ENCODE measurements around the gene GPR108. TPM values are rescaled to one million over a fixed set of nuclear protein-coding genes. Genes with fewer than 3 reads are reported as not detected.

GPR108 gene
- polyA plus RNA-seq, 1 of the 3 experiments (the other 2 are of a cell fraction), result 54.2 TPM

- TF ChIP-seq REST (IDR thresholded peaks at IDR 0.05; ENCODE audit: low read depth, low read length), result no peak
- no peak for TF ChIP-seq FOXM1 (IDR thresholded peaks at IDR 0.05; ENCODE audit: low read depth)
- no peak for TF ChIP-seq TEAD4 (IDR thresholded peaks at IDR 0.05; ENCODE audit: borderline replicate concordance, insufficient read depth)
- no peak for TF ChIP-seq MAX (IDR thresholded peaks at IDR 0.05; ENCODE audit: low read depth)
Observed at GRCh38 chr19:6712692-6713670, 24.4 kb downstream of the GPR108 start (continued).

GRCh38 chr19:6712231-6712630 lies 25.1 kb downstream of the GPR108 start:
- ChIA-PET POLR2A (no interaction called here), CTCF (no interaction called here)

GRCh38 chr19:6711605-6712004 lies 25.8 kb downstream of the GPR108 start:
- 51% methylated on average over 10 of the region's 10 CpGs for WGBS (ENCODE audit: low lambda C conversion rate)
- H3K9me3 ChIP-seq, result no peaks in the 10 kb centered on the region
- no peaks in the 10 kb centered on the region for H3K36me3 ChIP-seq (replicated peaks in 1 of 2; ENCODE audit: control insufficient read depth in 1 of 2, insufficient read depth in 2 of 2, low read length in 1 of 2)
- H3K4me3 ChIP-seq (ENCODE audit: low read depth in 2 of 2, low read length in 1 of 2), result no peak overlapping the region
- ChIA-PET CTCF (no interaction called here), POLR2A (no interaction called here)
- peaks cover 33% of the 10 kb centered on the region for H3K27me3 ChIP-seq (ENCODE audit: insufficient read depth)
- H3F3A ChIP-seq (replicated peaks; ENCODE audit: insufficient read depth), result peaks cover 6% of the 10 kb centered on the region
- H3K4me2 ChIP-seq, result no peak overlapping the region
- no peak for DNase-seq
- H3K79me2 ChIP-seq (ENCODE audit: insufficient read depth), result no peaks in the 10 kb centered on the region
- H3K9ac ChIP-seq, result no peak overlapping the region
- H4K20me1 ChIP-seq (ENCODE audit: insufficient read depth), result no peaks in the 10 kb centered on the region
- no peak overlapping the region for H3K27ac ChIP-seq (ENCODE audit: low read depth in 2 of 2, low read length in 1 of 2)
- H3K4me1 ChIP-seq (ENCODE audit: control insufficient read depth in 1 of 2, insufficient read depth in 2 of 2, low read depth in 1 of 2, low read length in 1 of 2), result no peaks in the 10 kb centered on the region
- no peak overlapping the region for H2AFZ ChIP-seq (ENCODE audit: low read depth)
- no peaks in the 10 kb centered on the region for H3K9me2 ChIP-seq
- no peak for TF ChIP-seq ELF1 (IDR thresholded peaks at IDR 0.05)
- TF ChIP-seq SIN3A (IDR thresholded peaks at IDR 0.05; ENCODE audit: borderline replicate concordance, low read depth, low read length), result no peak
- no peak for TF ChIP-seq POLR2AphosphoS5 (IDR thresholded peaks at IDR 0.05; ENCODE audit: low read depth, low read length)
- TF ChIP-seq RXRA (IDR thresholded peaks at IDR 0.05; ENCODE audit: borderline replicate concordance, low read depth), result no peak
- TF ChIP-seq REST (IDR thresholded peaks at IDR 0.05; ENCODE audit: low read depth, low read length), result no peak
- no peak for TF ChIP-seq GATA2 (CRISPR knock-in tag; IDR thresholded peaks at IDR 0.05)
- no peak for TF ChIP-seq CHD2 (IDR thresholded peaks at IDR 0.05; ENCODE audit: low read length, partially characterized antibody)
- TF ChIP-seq FOSL2 (IDR thresholded peaks at IDR 0.05; ENCODE audit: borderline replicate concordance, low read depth), result no peak
- TF ChIP-seq MXI1 (IDR thresholded peaks at IDR 0.05; ENCODE audit: low read depth, low read length), result no peak
- TF ChIP-seq FOXJ3 (CRISPR knock-in tag; IDR thresholded peaks at IDR 0.05), result no peak
- no peak for TF ChIP-seq CTCF (IDR thresholded peaks at IDR 0.05)

More at GRCh38 chr19:6712231-6712630, 25.1 kb downstream of the GPR108 start:
- Histone ChIP-seq H3K79me2 (ENCODE audit: insufficient read depth) (no peaks in the 10 kb centered on the region), H3F3A (replicated peaks; ENCODE audit: insufficient read depth) (peaks cover 6% of the 10 kb centered on the region), H3K9me3 (no peaks in the 10 kb centered on the region), H3K4me1 (ENCODE audit: control insufficient read depth in 1 of 2, insufficient read depth in 2 of 2, low read depth in 1 of 2, low read length in 1 of 2) (no peaks in the 10 kb centered on the region), H3K36me3 (replicated peaks in 1 of 2; ENCODE audit: control insufficient read depth in 1 of 2, insufficient read depth in 2 of 2, low read length in 1 of 2) (no peaks in the 10 kb centered on the region), H4K20me1 (ENCODE audit: insufficient read depth) (no peaks in the 10 kb centered on the region), H3K9ac (no peak overlapping the region), H3K9me2 (no peaks in the 10 kb centered on the region), H3K4me2 (no peak overlapping the region), H2AFZ (ENCODE audit: low read depth) (no peak overlapping the region), H3K27ac (ENCODE audit: low read depth in 2 of 2, low read length in 1 of 2) (no peak overlapping the region), H3K27me3 (ENCODE audit: insufficient read depth) (peaks cover 33% of the 10 kb centered on the region), H3K4me3 (ENCODE audit: low read depth in 2 of 2, low read length in 1 of 2) (no peak overlapping the region)
- TF ChIP-seq NFIC (IDR thresholded peaks at IDR 0.05; ENCODE audit: borderline replicate concordance) (no peak), JUND (IDR thresholded peaks at IDR 0.05) (no peak)
- 44% methylated on average over 9 of the region's 16 CpGs for WGBS (ENCODE audit: low lambda C conversion rate)
- no peak for DNase-seq

All from SK-N-SH (cell line).